GM11168 (cell line): ENCODE measurements around the gene FGL2.
"Not testable (repeated sequence)": the region's sequence is repeated elsewhere in the genome, so short reads cannot be mapped to it uniquely, and the experiment has no call there.

Source experiments
- in situ Hi-C: fragments of 300-500 bp; cut with MboI; formaldehyde crosslinking; loops from one replicate; pipeline ENCODE4 v1.12.0; 2022; ENCODE audit warnings: low sequenced_read_pairs; ENCODE audit not compliant: unreplicated experiment

Gene FGL2

GRCh38 chr7:77217474-77218185 is 18.0 kb upstream of the FGL2 start:
- in situ Hi-C loops: no loop called here

GRCh38 chr7:77216181-77216845 is 16.7 kb upstream of the FGL2 start:
- in situ Hi-C loops: no loop called here

GRCh38 chr7:77209479-77210139 is 10.0 kb upstream of the FGL2 start:
- in situ Hi-C loops: no loop called here

DNA sequence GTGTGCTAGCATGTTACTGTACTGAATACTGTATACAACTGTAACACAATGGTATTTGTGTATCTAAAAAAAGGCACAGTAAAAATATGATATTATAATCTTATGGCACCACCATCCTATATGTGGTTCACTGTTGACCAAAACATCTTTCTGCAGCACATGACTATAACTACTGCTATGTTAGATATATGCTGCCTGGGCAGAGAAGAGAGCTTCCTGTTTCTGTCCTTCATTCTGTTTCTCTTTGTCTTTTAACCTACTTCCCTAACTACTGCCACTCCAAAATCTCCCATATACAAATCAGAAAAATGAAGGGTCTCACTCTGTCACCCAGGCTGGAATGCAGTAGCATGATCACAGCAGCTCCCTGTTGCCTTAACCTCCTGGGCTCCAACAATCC is 8.8 kb upstream of the FGL2 start:
- in situ Hi-C loops: no loop called here

DNA sequence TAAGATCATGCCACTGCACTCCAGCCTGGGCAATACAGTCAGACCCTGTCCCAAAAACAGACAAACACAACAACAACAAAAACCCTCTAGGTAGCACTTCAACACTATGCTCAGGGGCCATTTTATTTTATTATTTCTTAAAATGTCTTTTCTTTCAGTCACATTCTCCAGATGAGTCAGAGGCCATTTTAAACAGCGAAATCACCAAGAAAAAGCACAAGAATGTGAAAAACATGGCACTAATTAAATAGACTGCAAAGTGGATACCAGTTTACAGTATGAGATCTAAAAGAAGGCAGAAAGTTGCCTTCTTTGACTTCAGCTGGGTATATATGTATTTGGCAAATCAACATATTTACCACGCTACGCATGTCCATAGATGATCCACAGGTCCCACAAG is 6.1 kb upstream of the FGL2 start:
- in situ Hi-C loops: no loop called here

GRCh38 chr7:77202481-77202976 is 2.9 kb upstream of the FGL2 start:
- in situ Hi-C loops: no loop called here

- in situ Hi-C loops: no loop called here
Measured at GRCh38 chr7:77200542-77200941, 923 bp upstream of the FGL2 start.

GRCh38 chr7:77197141-77197540 is 2.5 kb downstream of the FGL2 start:
- in situ Hi-C loops: no loop called here

DNA sequence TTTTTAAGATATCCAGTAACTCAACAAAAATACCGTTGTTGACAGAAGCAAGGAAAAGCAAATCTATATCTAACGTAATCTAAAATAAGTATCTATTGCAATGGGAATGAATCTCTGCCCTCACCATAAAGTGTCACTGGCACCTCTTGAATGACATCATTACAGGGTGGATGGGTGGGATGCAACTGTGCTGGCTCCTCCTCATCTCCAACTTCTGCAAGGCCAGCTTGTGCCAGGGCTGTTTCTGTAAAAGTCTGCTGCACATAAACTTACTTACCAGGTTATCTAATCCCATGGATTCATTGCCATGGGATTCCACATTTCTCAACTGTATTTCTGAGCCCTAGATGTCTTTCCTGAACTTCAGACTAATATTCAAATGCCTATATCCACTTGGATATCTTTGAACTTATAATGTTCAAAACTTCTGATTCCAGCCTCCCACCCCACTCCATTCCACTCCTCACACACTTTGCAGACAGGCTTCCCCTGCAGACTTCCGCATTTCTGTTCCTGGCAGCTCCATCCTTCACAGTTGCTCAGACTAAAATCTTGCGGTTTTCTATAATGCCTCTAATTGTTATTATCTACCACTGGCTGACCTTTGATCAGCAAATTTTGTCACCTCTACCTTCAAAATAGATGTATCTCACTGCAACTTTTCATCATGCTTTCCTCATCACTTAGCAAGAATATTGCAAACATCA is 10.7 kb downstream of the FGL2 start:
- in situ Hi-C loops: no loop called here

GRCh38 chr7:77185866-77186265 is 13.8 kb downstream of the FGL2 start:
- in situ Hi-C loops: no loop called here

DNA sequence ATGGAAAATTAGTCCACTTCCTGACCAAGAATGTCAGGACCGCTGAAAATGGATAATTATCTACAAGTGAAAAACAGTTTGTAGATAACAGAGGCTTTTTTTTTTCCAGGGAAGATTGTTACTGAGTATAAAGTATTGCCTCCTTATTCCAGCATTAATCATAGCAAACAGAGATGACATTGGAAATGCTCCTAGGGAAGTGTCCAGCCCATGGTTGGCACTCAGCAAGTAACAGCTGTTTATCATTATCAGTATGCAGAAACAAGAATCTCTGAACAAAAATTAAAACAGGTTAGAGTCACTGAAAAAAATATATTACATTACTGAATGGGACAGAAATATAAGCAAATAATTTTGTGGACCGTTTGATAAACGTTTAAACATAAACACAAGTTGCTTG is 14.6 kb downstream of the FGL2 start:
- in situ Hi-C loops: no loop called here

DNA sequence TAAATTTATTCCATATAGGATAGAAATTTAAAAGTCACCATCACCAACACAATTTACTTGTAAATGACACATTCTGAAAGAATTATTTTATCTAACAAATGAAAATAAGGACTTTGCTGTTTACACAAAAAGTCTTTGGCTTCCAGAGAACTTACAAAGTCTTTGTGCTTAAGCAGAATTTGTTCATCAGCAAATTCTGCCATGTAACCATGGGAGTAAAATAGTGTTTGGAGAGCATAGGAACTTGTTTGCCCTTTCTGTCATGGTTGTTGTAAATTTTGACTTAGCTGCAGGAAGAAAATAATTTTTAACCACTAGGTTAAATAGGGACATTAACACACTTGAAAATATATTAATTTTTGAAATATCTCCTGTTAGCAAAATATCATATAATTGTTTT is 15.2 kb downstream of the FGL2 start:
- in situ Hi-C loops: no loop called here

DNA sequence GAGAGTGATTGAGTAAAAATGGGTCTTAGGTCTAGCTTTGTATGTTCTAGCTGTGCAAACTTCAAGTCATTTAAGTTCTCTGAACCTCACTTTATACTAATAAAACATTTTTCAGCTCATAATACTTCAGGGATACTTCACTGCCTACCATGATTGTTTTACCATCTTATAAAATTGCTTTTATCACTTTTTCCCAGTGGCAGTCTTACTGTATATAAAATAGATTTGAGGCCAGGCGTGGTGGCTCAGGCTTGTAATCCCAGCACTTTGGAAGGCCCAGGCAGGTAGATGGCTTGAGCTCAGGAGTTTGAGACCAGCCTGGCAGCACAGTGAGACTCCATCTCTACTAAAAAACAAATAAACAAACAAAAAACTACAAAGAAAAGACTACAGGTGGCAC is 17.4 kb downstream of the FGL2 start:
- in situ Hi-C loops: no loop called here

DNA sequence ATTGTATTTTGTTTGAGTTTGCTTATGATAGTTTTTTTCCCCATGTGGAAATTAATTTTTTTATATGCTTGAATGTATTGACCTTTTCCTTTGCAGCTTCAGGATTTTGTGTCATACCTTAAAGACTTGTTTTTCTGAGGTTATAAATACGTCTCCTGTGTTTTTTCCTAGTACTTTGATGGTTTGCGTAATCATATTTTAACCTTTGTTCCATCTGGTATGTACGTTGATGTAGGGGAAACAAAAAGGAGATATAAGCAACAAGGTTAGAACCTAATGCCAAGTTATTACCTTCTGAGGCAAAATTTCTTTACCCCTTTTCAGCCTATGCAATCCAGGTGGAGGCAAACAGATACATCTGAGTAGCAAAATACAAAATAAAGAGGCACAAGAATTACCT is 17.9 kb downstream of the FGL2 start:
- in situ Hi-C loops: no loop called here

- in situ Hi-C loops: no loop called here
Measured at GRCh38 chr7:77181015-77181595, 18.5 kb downstream of the FGL2 start.

DNA sequence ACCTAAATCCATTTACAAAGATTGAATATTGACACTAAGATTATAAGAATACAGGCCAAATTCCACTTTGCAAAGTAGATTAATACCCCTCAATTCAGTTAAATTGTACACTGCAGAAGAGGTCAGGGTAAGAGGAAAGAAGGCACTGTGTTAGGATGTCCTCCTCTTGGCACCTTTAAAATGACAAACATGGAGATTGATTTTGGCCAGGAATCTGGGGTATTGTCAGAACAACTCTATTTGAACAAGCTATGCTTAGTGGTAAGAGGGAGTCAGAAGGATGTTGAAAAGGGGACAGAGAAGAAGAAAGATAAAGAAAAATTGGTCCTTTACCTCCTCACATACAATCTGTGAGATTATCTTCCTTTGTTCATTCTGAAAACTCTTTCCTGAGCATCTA is 21.6 kb downstream of the FGL2 start:
- in situ Hi-C loops: not testable (repeated sequence)

GRCh38 chr7:77177321-77177904 is 22.2 kb downstream of the FGL2 start:
- in situ Hi-C loops: not testable (repeated sequence)

DNA sequence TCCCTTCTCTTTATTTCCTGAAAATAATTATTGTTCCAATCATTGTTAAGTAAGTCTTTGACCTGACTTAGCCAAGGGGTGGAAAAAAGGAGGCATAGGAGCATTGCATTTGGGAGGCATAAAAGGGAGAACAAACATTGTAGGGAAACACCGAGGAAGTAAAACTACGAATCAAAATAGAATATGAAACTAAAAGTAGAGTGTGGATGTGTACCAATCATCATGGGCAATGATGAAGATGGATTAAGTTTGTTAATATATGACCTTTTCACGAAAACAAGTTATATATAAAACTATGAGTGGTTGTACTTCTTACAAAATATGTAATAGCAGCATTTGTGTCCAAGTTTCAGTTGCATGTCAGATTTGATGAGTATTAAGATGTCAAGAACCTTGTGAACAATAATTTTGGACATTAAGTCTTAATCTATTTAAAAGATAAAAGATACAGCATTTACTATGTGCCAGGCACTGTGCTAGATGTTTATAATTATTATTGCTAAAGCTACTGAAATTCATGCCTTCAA is 24.3 kb downstream of the FGL2 start:
- in situ Hi-C loops: not testable (repeated sequence)

DNA sequence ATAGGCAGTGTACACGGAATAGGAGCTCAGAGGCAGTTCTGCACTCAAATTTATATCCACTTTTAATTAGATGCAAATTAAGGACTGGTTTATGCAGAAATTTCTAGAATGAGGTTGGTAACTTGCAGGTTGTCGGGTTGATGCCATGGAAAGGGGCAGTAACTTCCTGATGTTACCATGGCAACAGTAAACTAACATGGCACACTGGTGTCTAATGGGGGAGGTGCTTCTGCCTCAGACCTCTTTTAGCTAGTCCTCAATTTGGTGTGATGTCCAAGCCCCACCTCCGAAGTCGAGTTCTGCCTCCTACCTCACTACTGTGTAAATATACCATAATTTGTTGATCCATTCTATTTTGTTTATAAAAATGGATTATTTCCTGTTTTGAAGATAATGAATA is 25.2 kb downstream of the FGL2 start:
- in situ Hi-C loops: not testable (repeated sequence)
